Gastrocnemius medialis (tissue), 4 donors: ENCODE measurements around the gene SLC7A6OS.

Experiments used
- POLR2A ChIP-seq, 2 donors: fragments of 450-650 bp; IDR thresholded peaks; one replicate each; pipeline ENCODE4 v1.6.1; 2017; ENCODE audit warnings: antibody characterized with exemption in 2 of 2, mild to moderate bottlenecking in 2 of 2, moderate library complexity in 2 of 2
- TF ChIP-seq, protein P1 (sequence below), 5 experiments: fragments of 450-650 bp in 3 of 5; fragments of 200-600 bp in 2 of 5; sonication (generic) in 2 of 5; IDR thresholded peaks in 4 of 5; conservative IDR thresholded peaks in 1 of 5; 1 replicate in 4 of 5; 2 replicates in 1 of 5; pipeline ENCODE4 v1.5.1; 2016 to 2019; ENCODE audit warnings: antibody characterized with exemption in 5 of 5, mild to moderate bottlenecking in 3 of 5, moderate library complexity in 3 of 5

DNA sequence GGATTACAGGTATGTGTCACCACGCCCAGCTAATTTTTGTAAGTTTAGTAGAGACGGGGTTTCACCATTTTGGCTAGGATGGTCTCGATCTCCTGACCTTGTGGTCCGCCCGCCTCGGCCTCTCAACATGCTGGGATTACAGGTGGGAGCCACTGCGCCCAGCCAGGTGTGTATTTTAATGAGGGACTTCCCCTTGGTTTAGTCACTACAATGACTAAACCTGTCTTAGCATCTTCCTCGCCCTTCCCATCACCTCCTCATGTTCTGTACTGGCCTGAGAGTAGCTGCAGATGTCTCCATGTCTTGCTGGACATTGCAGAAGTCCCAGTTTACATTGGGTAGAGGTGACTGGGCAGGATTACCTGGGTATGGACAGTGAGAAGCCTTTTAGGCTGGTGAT, 36.9 kb downstream of the SLC7A6OS start:
- TF ChIP-seq, protein P1, sequence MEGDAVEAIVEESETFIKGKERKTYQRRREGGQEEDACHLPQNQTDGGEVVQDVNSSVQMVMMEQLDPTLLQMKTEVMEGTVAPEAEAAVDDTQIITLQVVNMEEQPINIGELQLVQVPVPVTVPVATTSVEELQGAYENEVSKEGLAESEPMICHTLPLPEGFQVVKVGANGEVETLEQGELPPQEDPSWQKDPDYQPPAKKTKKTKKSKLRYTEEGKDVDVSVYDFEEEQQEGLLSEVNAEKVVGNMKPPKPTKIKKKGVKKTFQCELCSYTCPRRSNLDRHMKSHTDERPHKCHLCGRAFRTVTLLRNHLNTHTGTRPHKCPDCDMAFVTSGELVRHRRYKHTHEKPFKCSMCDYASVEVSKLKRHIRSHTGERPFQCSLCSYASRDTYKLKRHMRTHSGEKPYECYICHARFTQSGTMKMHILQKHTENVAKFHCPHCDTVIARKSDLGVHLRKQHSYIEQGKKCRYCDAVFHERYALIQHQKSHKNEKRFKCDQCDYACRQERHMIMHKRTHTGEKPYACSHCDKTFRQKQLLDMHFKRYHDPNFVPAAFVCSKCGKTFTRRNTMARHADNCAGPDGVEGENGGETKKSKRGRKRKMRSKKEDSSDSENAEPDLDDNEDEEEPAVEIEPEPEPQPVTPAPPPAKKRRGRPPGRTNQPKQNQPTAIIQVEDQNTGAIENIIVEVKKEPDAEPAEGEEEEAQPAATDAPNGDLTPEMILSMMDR (IDR thresholded peaks at IDR 0.05 in 4 of 5, conservative IDR thresholded peaks at IDR 0.05 in 1 of 5), result no peak
- no peak for TF ChIP-seq POLR2A (IDR thresholded peaks at IDR 0.05)
